Activated T-helper 17 cell treated with anti-CD3 and anti-CD28 coated beads, Interleukin-2, amount 50 U/mL, for 72 hours (primary cell): Measurements from ENCODE around the gene MAMDC2. TPM values are rescaled to one million over a fixed set of nuclear protein-coding genes. Genes with fewer than 3 reads are reported as not detected.
A peak's percentile ranks its signal among the peaks of the same experiment; 100 is the strongest.

Source experiments
- ATAC-seq: fragments of 150-1000 bp; cut with Tn5 transposase; replicated peaks from 2 replicates; pipeline ENCODE4 v1.10.0; 2021; ENCODE audit warnings: mild to moderate bottlenecking, moderate library complexity
- H3K27ac Mint-ChIP-seq: one replicate; pipeline ENCODE4 v1.8.0; 2022; ENCODE audit warnings: mixed read lengths
- H3K27me3 Mint-ChIP-seq: one replicate; pipeline ENCODE4 v1.8.0; 2022; ENCODE audit warnings: mixed read lengths
- H3K36me3 Mint-ChIP-seq: one replicate; pipeline ENCODE4 v1.8.0; 2022; ENCODE audit warnings: low read depth, mild to moderate bottlenecking, mixed read lengths
- H3K4me1 Mint-ChIP-seq: one replicate; pipeline ENCODE4 v1.8.0; 2022; ENCODE audit warnings: mixed read lengths
- H3K4me3 Mint-ChIP-seq: one replicate; pipeline ENCODE4 v1.8.0; 2022; ENCODE audit warnings: mild to moderate bottlenecking, mixed read lengths
- H3K9me3 Mint-ChIP-seq: one replicate; pipeline ENCODE4 v1.8.0; 2022; ENCODE audit warnings: mixed read lengths
- total RNA-seq, 2 donors: library from RNA; stranded (reverse); gene quantifications; one replicate each; pipeline ENCODE4 v1.2.3, GENCODE V29; 2022

MAMDC2 gene
- not detected for total RNA-seq

GRCh38 chr9:70043689-70044489 is at the start of gene MAMDC2:
Gene MAMDC2, plus strand, starts transcription at chr9:70043848. Its CDS starts 350 bp downstream, at chr9:70044198.
- Mint-ChIP-seq H3K36me3 (no peaks in the 10 kb centered on the region), H3K4me3 (peak within 1 kb of the TSS; percentile 66)

GRCh38 chr9:69995846-69996245 is 47.8 kb upstream of the MAMDC2 start:
- no peak overlapping the region for H3K4me3 Mint-ChIP-seq
- H3K36me3 Mint-ChIP-seq: no peaks in the 10 kb centered on the region
- H3K27ac Mint-ChIP-seq: no peak overlapping the region
- no peaks in the 10 kb centered on the region for H3K4me1 Mint-ChIP-seq
- H3K27me3 Mint-ChIP-seq: no peaks in the 10 kb centered on the region
- ATAC-seq: no peak
- H3K9me3 Mint-ChIP-seq: no peaks in the 10 kb centered on the region

More at GRCh38 chr9:70043689-70044489, at the start of gene MAMDC2:
- peak; percentile 16 for ATAC-seq
- Mint-ChIP-seq H3K9me3 (no peaks in the 10 kb centered on the region), H3K4me1 (peaks cover 5% of the 10 kb centered on the region), H3K27ac (no peak within 1 kb of the TSS), H3K27me3 (peaks cover 39% of the 10 kb centered on the region)

GRCh38 chr9:69996967-69997366 is 46.7 kb upstream of the MAMDC2 start:
- Mint-ChIP-seq H3K9me3 (no peaks in the 10 kb centered on the region), H3K27ac (no peak overlapping the region), H3K27me3 (peaks cover 4% of the 10 kb centered on the region), H3K4me3 (no peak overlapping the region), H3K36me3 (no peaks in the 10 kb centered on the region), H3K4me1 (no peaks in the 10 kb centered on the region)
- no peak for ATAC-seq

- Mint-ChIP-seq H3K4me3 (no peak overlapping the region), H3K36me3 (no peaks in the 10 kb centered on the region), H3K27me3 (peaks cover 4% of the 10 kb centered on the region), H3K4me1 (no peaks in the 10 kb centered on the region), H3K27ac (no peak overlapping the region), H3K9me3 (no peaks in the 10 kb centered on the region)
- ATAC-seq: no peak
These were observed 46.1 kb upstream of the MAMDC2 start for GRCh38 chr9:69997524-69997923.

DNA sequence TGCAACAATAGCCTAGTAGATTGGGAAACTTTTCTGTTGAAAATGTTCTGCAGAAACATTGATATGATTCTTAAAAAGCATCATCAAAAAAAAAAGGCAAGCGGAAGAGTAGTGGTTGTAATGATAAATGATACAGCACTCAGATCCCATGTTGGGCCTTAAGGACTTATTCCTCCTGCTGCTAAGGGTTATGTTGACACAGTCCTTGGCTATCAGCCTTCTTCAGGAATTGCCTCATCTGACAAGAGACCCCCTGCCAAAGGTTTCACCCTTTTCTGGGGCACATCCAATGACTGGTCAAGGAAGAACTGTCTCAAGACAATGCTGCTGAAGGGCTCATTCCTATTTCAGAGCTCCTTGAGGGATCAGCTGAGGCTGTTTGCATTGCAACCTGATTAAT is 44.3 kb upstream of the MAMDC2 start:
- no peak for ATAC-seq
- Mint-ChIP-seq H3K4me1 (no peaks in the 10 kb centered on the region), H3K27me3 (peaks cover 6% of the 10 kb centered on the region), H3K4me3 (no peak overlapping the region), H3K36me3 (no peaks in the 10 kb centered on the region), H3K9me3 (no peaks in the 10 kb centered on the region), H3K27ac (no peak overlapping the region)

GRCh38 chr9:70000469-70000868 is 43.2 kb upstream of the MAMDC2 start:
- H3K4me1 Mint-ChIP-seq: no peaks in the 10 kb centered on the region
- no peaks in the 10 kb centered on the region for H3K36me3 Mint-ChIP-seq
- H3K9me3 Mint-ChIP-seq: no peaks in the 10 kb centered on the region
- H3K4me3 Mint-ChIP-seq: no peak overlapping the region
- ATAC-seq: no peak
- H3K27ac Mint-ChIP-seq: no peak overlapping the region
- H3K27me3 Mint-ChIP-seq: peaks cover 9% of the 10 kb centered on the region

DNA sequence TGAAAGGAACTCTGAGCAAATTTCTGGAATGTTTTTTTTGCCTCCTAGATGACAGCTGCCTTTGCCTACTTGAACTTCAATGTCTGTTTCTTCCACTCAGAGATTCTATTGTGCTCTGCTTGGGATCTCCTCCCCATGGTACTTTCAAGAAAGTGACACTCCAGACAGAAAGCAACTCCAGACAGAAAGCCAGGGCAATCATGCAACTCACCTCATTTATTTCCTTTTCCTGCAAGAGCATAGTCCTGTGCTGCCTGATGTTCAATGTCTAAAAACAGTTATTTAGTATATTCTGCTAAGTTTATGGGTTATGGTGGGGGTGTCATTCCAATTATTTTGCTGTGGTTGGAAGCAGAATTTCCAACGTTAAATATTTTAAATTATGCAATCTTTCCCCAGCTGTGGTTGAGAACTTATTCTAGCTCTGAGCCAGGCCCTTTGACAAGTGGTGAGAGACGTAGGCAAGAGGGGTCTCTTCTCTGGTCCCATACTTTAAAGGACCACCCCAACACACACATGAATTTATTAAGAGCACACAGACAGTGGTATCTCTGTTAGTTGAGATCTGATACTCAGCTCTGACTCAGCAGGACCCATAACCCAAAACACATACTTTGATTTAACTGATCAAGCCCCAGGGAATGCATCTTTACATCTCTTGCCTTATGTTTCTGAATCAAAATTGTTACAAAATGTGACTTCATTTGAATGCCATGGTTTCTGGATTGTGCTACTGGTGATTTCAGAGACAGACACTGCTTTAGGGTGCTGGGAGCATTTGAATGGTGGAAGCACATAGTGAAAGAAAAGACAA is 39.5 kb upstream of the MAMDC2 start:
- H3K4me1 Mint-ChIP-seq: no peaks in the 10 kb centered on the region
- no peaks in the 10 kb centered on the region for H3K9me3 Mint-ChIP-seq
- H3K4me3 Mint-ChIP-seq: no peak overlapping the region
- no peaks in the 10 kb centered on the region for H3K36me3 Mint-ChIP-seq
- peaks cover 18% of the 10 kb centered on the region for H3K27me3 Mint-ChIP-seq
- no peak for ATAC-seq
- H3K27ac Mint-ChIP-seq: no peak overlapping the region

- no peak for ATAC-seq
- Mint-ChIP-seq H3K36me3 (no peaks in the 10 kb centered on the region), H3K4me3 (no peak overlapping the region), H3K9me3 (no peaks in the 10 kb centered on the region), H3K27me3 (peaks cover 15% of the 10 kb centered on the region), H3K4me1 (no peaks in the 10 kb centered on the region), H3K27ac (no peak overlapping the region)
These were observed 37.3 kb upstream of the MAMDC2 start for GRCh38 chr9:70006306-70006705.

DNA sequence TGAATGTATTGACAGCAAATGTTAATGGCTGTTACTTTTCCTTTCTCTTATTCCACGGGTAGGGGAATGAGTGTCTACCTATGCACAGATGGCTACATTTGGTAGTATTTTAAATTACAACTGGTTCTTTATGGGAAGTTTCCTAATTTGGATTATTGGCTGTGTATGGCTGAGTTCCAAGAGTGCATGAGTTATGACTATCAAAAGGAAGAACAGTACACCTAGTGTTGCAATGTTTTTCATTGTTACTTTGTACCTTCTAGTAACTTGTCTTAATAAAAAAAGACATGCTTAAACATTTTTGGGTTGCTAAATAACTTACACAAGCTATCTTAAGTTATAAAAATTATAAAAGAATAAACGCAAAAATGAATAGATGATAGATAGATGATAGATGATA is 35.8 kb upstream of the MAMDC2 start:
- H3K9me3 Mint-ChIP-seq: no peaks in the 10 kb centered on the region
- H3K36me3 Mint-ChIP-seq: no peaks in the 10 kb centered on the region
- no peak overlapping the region for H3K4me3 Mint-ChIP-seq
- no peak overlapping the region for H3K27ac Mint-ChIP-seq
- ATAC-seq: no peak
- H3K4me1 Mint-ChIP-seq: no peaks in the 10 kb centered on the region
- H3K27me3 Mint-ChIP-seq: peaks cover 14% of the 10 kb centered on the region

DNA sequence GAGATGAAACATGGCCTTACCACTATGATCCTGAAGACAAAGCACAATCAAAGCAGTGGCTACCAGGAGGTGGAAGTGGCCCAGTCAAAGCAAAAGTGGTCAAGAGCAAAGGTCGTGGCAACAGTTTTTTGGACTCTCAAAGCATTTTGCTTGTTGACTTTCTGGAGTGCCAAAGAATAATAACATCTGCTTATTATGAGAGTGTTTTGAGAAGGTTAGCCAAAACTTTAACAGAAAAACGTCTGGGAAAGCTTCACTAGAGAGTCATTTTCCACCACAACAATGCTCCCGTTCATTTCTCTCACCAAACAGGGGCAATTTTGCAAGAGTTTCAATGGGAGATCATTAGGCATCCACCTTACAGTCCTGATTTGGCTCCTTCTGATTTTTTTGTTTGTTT is 33.6 kb upstream of the MAMDC2 start:
- no peak for ATAC-seq

DNA sequence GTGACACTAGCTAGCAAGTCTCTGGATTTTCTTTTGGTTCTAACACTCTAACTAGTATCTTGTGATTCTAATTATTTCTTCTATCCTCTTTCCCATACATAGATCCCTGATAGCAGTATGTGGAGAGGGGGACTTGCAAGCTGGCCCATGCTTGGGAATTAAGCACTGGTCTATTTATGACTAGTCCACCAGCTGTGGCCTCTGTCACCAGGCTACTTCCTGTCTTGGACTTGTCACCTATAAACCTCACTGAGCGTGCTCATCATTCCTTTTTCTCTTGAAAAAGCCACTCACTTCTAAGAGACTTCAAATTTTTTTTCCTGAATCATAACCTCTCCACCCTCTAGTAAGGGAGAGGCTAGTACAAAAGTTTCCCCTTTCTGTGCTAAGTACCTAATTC is 32.3 kb upstream of the MAMDC2 start:
- Mint-ChIP-seq H3K4me3 (no peak overlapping the region), H3K9me3 (no peaks in the 10 kb centered on the region), H3K27me3 (peaks cover 2% of the 10 kb centered on the region), H3K4me1 (no peaks in the 10 kb centered on the region), H3K27ac (no peak overlapping the region), H3K36me3 (no peaks in the 10 kb centered on the region)
- ATAC-seq: no peak

More for the DNA sequence above, 33.6 kb upstream of the MAMDC2 start:
- H3K9me3 Mint-ChIP-seq: no peaks in the 10 kb centered on the region
- H3K36me3 Mint-ChIP-seq: no peaks in the 10 kb centered on the region
- H3K4me3 Mint-ChIP-seq: no peak overlapping the region
- H3K4me1 Mint-ChIP-seq: no peaks in the 10 kb centered on the region
- peaks cover 9% of the 10 kb centered on the region for H3K27me3 Mint-ChIP-seq
- no peak overlapping the region for H3K27ac Mint-ChIP-seq

GRCh38 chr9:70012569-70012968 is 31.1 kb upstream of the MAMDC2 start:
- Mint-ChIP-seq H3K4me1 (no peaks in the 10 kb centered on the region), H3K9me3 (no peaks in the 10 kb centered on the region), H3K27me3 (no peaks in the 10 kb centered on the region), H3K27ac (no peak overlapping the region), H3K36me3 (no peaks in the 10 kb centered on the region), H3K4me3 (no peak overlapping the region)
- ATAC-seq: no peak

GRCh38 chr9:70013598-70014196 is 30.0 kb upstream of the MAMDC2 start:
- H3K4me1 Mint-ChIP-seq: no peaks in the 10 kb centered on the region
- H3K27me3 Mint-ChIP-seq: peaks cover 3% of the 10 kb centered on the region
- no peak for ATAC-seq
- no peak overlapping the region for H3K27ac Mint-ChIP-seq
- no peak overlapping the region for H3K4me3 Mint-ChIP-seq
- no peaks in the 10 kb centered on the region for H3K36me3 Mint-ChIP-seq
- no peaks in the 10 kb centered on the region for H3K9me3 Mint-ChIP-seq

DNA sequence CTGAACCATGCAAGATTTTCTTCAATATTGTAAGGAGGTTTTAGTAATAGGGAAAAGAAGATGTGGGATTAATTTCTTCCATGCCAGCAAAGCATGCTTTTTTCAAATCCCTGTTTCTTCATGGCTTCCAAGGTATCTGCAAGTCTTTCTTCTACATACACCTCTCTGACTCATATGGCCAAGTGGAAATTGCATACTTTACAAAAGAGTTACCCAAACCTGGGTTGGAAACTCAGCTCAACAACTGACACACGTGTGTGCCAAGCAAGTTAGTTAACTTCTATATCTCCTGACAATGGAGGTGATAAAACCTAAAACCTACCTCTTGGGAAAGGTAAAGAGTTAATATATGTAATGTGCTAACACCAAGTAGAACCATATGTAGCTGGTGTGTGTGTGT is 28.5 kb upstream of the MAMDC2 start:
- no peaks in the 10 kb centered on the region for H3K4me1 Mint-ChIP-seq
- no peaks in the 10 kb centered on the region for H3K36me3 Mint-ChIP-seq
- no peak overlapping the region for H3K4me3 Mint-ChIP-seq
- ATAC-seq: no peak
- no peaks in the 10 kb centered on the region for H3K9me3 Mint-ChIP-seq
- no peak overlapping the region for H3K27ac Mint-ChIP-seq
- peaks cover 3% of the 10 kb centered on the region for H3K27me3 Mint-ChIP-seq

DNA sequence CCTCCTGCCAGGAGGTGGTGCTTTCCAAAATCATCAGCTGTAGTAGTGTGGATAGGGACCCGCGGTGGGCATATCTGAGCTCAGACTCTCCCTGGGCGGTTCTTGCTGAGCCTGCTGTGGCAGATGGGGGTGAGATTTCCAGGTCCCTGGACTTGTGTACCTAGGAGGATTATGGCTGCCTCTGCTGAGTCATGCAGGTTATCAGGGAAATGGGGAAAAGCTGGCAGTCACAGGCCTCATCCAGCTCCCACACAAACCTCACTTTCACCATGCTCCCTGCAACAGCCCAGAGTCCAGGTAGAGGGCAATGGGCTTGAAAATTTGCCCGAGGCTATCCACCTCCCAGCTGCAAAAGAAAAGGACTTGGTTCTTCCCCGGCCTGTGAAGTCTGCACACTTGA is 23.4 kb upstream of the MAMDC2 start:
- Mint-ChIP-seq H3K9me3 (no peaks in the 10 kb centered on the region), H3K4me3 (no peak overlapping the region), H3K4me1 (no peaks in the 10 kb centered on the region), H3K27ac (no peak overlapping the region), H3K27me3 (peaks cover 13% of the 10 kb centered on the region), H3K36me3 (no peaks in the 10 kb centered on the region)
- ATAC-seq: no peak
